Esophagus squamous epithelium (tissue), 5 donors: Measurements from ENCODE around the gene CTSA. TPM values are rescaled to one million over a fixed set of nuclear protein-coding genes. Genes with fewer than 3 reads are reported as not detected.

Source experiments
- DNase-seq: peaks from one replicate; lab custom pipeline; 2025; lab: John Stamatoyannopoulos, UW
- H3K27ac ChIP-seq, 4 donors: fragments of 200-600 bp; sonication (generic); one replicate each; pipeline ENCODE4 v1.5.1; 2016 to 2019; ENCODE audit warnings: mild to moderate bottlenecking in 1 of 4
- H3K27me3 ChIP-seq, 4 donors: fragments of 200-600 bp; sonication (generic); 1 replicate in 3 of 4; 2 replicates in 1 of 4; pipeline versions ENCODE4 v1.5.1 to v1.6.0; 2017 to 2021; ENCODE audit warnings: antibody characterized with exemption in 1 of 4
- H3K36me3 ChIP-seq, 3 donors: fragments of 200-600 bp; sonication (generic); one replicate each; pipeline ENCODE4 v1.5.1; 2016 to 2019
- H3K4me1 ChIP-seq, 3 donors: fragments of 200-600 bp; sonication (generic); one replicate each; pipeline ENCODE4 v1.5.1; 2017 to 2019
- H3K4me3 ChIP-seq, 4 donors: fragments of 200-600 bp; sonication (generic); 1 replicate in 3 of 4; 2 replicates in 1 of 4; pipeline ENCODE4 v1.5.1; 2016 to 2019; ENCODE audit warnings: mild to moderate bottlenecking in 2 of 4, moderate library complexity in 1 of 4
- H3K9me3 ChIP-seq, 3 donors: fragments of 200-600 bp; sonication (generic); one replicate each; pipeline ENCODE4 v1.5.1; 2016 to 2019
- CTCF ChIP-seq, 6 experiments: fragments of 450-650 bp in 4 of 6; fragments of 200-600 bp in 2 of 6; sonication (generic) in 2 of 6; IDR thresholded peaks; one replicate each; pipeline ENCODE4 v1.5.1; 2016 to 2019; ENCODE audit warnings: antibody characterized with exemption in 6 of 6, mild to moderate bottlenecking in 4 of 6, moderate library complexity in 4 of 6
- POLR2A ChIP-seq, 4 donors: fragments of 450-650 bp; IDR thresholded peaks; one replicate each; pipeline ENCODE4 v1.6.1; 2017; ENCODE audit warnings: antibody characterized with exemption in 4 of 4, mild to moderate bottlenecking in 4 of 4, moderate library complexity in 3 of 4
- WGBS, 2 donors: methylation state at CpG; one replicate each; pipeline ENCODE4 v1.1.5; 2018; 5-methylcytosine and 5-hydroxymethylcytosine counted together
- intact Hi-C: fragments of 100-400 bp; cut with DNase I; formaldehyde crosslinking; loops from one replicate; pipeline ENCODE4 v1.15.0; 2022
- total RNA-seq, 4 donors: library from RNA; depleted of rRNA; stranded (reverse); fragments of >200 nt; gene quantifications; one replicate each; pipeline ENCODE4 v1.1.0, GENCODE V29; 2016
- donor health status: DM: yes; HTN: yes; CAD: no.

The CTSA gene
- total RNA-seq, 4 donors from 2014 or later = 44.5 to 74.8 (median 56.8) TPM

DNA sequence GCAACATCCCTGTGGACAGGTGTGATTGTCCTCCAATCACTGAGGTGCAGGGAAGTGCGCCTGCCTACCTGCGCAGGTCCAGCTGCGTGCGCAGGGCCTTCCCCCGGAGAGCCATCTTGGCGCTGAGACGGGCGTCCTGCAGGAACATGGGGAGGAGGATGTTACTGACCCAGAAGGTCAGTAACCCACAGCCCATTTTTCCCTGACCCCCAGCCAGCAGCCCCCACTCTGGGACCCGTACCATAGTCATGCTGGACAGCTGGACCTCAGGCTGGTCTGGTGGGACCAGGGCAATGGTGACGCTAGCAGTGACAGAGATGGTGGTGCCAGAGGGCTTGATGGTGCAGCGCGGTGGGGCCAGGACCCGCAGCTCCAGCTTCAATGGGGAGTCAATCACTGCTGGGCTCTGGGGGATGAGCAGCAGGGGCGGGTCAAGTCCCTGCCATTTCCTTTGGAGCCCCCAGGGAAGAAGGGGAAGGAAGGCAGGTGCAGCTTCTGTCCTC is 11.1 kb downstream of the CTSA start:
- no peak for TF ChIP-seq POLR2A (IDR thresholded peaks at IDR 0.05)
- TF ChIP-seq CTCF (IDR thresholded peaks at IDR 0.05) = no peak
- peaks cover 0 to 92% (median 16%) of the 10 kb centered on the region in 3 donors for H3K36me3 ChIP-seq
- no peak for DNase-seq

DNA sequence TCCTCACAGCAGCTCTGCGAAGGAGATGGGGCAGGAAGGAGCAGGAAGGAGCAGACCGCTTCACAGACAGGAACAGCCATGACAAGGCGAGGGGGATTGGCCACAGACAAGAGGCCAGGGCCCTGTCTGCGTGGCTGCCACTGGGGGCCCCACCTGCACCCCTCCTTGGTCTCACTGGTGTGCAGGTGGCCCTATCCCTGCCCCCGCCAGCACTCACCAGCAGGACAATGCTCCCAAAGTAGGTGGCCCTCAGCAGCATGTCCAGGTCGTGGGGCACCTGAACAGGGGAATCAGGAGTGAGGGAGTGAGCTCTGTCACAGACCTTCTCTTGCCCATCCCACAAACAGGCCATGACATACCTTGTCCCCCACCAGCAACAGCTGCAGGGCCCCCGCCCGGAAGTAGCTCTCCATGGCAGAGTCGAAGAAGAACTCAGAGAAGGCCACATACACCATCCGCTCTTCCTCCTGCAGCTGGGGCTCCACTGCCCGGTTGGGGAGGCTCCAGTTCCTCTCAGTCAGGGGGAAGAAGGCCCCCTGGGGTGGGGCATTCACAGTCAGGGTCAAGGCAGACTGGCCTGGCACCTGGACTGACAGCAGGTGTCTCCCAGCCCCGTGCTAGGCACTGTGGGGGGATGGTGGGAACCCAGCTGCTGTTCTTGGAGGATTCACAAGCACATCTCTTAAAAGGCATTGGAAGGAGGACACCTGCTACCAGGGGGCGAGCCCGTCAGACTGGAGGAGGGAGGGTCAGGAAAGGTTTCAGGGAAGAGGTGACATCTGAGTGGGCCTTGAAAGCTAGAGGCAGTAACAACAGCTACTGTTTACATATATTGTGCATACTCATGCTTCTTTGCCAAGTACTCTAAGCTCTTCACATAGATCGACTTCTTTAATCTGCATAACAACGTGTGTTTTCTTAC is 13.7 kb downstream of the CTSA start:
- Histone ChIP-seq H3K9me3 (no peaks in the 10 kb centered on the region), H3K4me1 (peaks cover 0 to 3% (median 0%) of the 10 kb centered on the region in 3 donors), H3K27ac (no peak overlapping the region), H3K4me3 (no peak overlapping the region), H3K36me3 (peaks cover 0 to 79% (median 11%) of the 10 kb centered on the region in 3 donors), H3K27me3 (no peaks in the 10 kb centered on the region)
- 78 to 80% methylated on average over 10 to 12 of the region's 16 CpGs for WGBS, 2 donors
- intact Hi-C loops = no loop called here
- DNase-seq = no peak
- TF ChIP-seq CTCF (IDR thresholded peaks at IDR 0.05) (no peak), POLR2A (IDR thresholded peaks at IDR 0.05) (no peak)

More for the DNA sequence above, 11.1 kb downstream of the CTSA start:
- Histone ChIP-seq H3K27ac (no peak overlapping the region), H3K27me3 (no peaks in the 10 kb centered on the region), H3K4me3 (no peak overlapping the region), H3K4me1 (no peaks in the 10 kb centered on the region), H3K9me3 (no peaks in the 10 kb centered on the region)
- intact Hi-C loops = no loop called here
- WGBS, 2 donors = 97% methylated on average over 8 of the region's 14 CpGs; no CpG with 5 or more reads in 1 of the 2 donors

GRCh38 chr20:45905505-45906079 is 14.5 kb downstream of the CTSA start:
- no peak for DNase-seq
- intact Hi-C loops = no loop called here
- H3K36me3 ChIP-seq = peaks cover 0 to 72% (median 11%) of the 10 kb centered on the region in 3 donors
- 71 to 82% methylated on average over 6 to 8 of the region's 8 CpGs for whole genome bisulfite sequencing, 2 donors
- no peaks in the 10 kb centered on the region for H3K27me3 ChIP-seq
- no peak overlapping the region for H3K4me3 ChIP-seq
- no peaks in the 10 kb centered on the region for H3K9me3 ChIP-seq
- no peak overlapping the region for H3K27ac ChIP-seq
- peaks cover 0 to 10% (median 0%) of the 10 kb centered on the region in 3 donors for H3K4me1 ChIP-seq
- TF ChIP-seq POLR2A (IDR thresholded peaks at IDR 0.05) (no peak), CTCF (IDR thresholded peaks at IDR 0.05) (no peak)

- 89 to 95% methylated on average over 7 to 13 of the region's 17 CpGs for WGBS, 2 donors
- H3K27ac ChIP-seq = no peak overlapping the region
- peaks cover 0 to 28% (median 13%) of the 10 kb centered on the region in 3 donors for H3K4me1 ChIP-seq
- intact Hi-C loops = no loop called here
- H3K9me3 ChIP-seq = no peaks in the 10 kb centered on the region
- TF ChIP-seq POLR2A (IDR thresholded peaks at IDR 0.05) (no peak), CTCF (IDR thresholded peaks at IDR 0.05) (no peak)
- no peaks in the 10 kb centered on the region for H3K27me3 ChIP-seq
- no peak for DNase-seq
- H3K36me3 ChIP-seq = peaks cover 0 to 54% (median 5%) of the 10 kb centered on the region in 3 donors
- no peak overlapping the region for H3K4me3 ChIP-seq
These were observed 16.2 kb downstream of the CTSA start for GRCh38 chr20:45907219-45907948.
